GM19452 (cell line): ENCODE results near the gene IKZF5.

ENCODE experiments used
- ATAC-seq: cut with Tn5 transposase; IDR thresholded peaks from one replicate; pipeline ENCODE4 v1.9.1; 2021; ENCODE audit not compliant: unreplicated experiment

The IKZF5 gene

GRCh38 chr10:123017421-123018165 lies 9.0 kb upstream of the IKZF5 start:
- ATAC-seq: no peak

- ATAC-seq: no peak
These were observed 7.6 kb upstream of the IKZF5 start for GRCh38 chr10:123016228-123016627.

GRCh38 chr10:123014772-123015171 lies 6.2 kb upstream of the IKZF5 start:
- ATAC-seq: no peak

- no peak for ATAC-seq
These were observed 5.1 kb upstream of the IKZF5 start for GRCh38 chr10:123013456-123014419.

- no peak for ATAC-seq
These were observed 3.4 kb upstream of the IKZF5 start for GRCh38 chr10:123011987-123012386.

- peak; percentile 10 for ATAC-seq
These were observed 668 bp upstream of the IKZF5 start for GRCh38 chr10:123009105-123009820.

GRCh38 chr10:123007558-123008354 lies 839 bp downstream of the IKZF5 start:
- ATAC-seq: peak; percentile 32

- ATAC-seq: no peak
These were observed 4.3 kb downstream of the IKZF5 start for GRCh38 chr10:123004298-123004697.

- ATAC-seq: no peak
These were observed 7.2 kb downstream of the IKZF5 start for GRCh38 chr10:123001370-123001769.

- no peak for ATAC-seq
These were observed 8.4 kb downstream of the IKZF5 start for GRCh38 chr10:123000155-123000554.

- ATAC-seq: no peak
These were observed 9.2 kb downstream of the IKZF5 start for GRCh38 chr10:122999347-122999746.

- no peak for ATAC-seq
These were observed 9.7 kb downstream of the IKZF5 start for GRCh38 chr10:122998934-122999333.

- ATAC-seq: no peak
These were observed 10.2 kb downstream of the IKZF5 start for GRCh38 chr10:122998360-122998917.

GRCh38 chr10:122997864-122998263 lies 10.7 kb downstream of the IKZF5 start:
- no peak for ATAC-seq

GRCh38 chr10:122995936-122996335 lies 12.7 kb downstream of the IKZF5 start:
- no peak for ATAC-seq

GRCh38 chr10:122993797-122994336 lies 14.7 kb downstream of the IKZF5 start:
- ATAC-seq: no peak

GRCh38 chr10:122992031-122992585 lies 16.5 kb downstream of the IKZF5 start:
- ATAC-seq: no peak

- ATAC-seq: no peak
These were observed 18.3 kb downstream of the IKZF5 start for GRCh38 chr10:122990278-122990677.

- ATAC-seq: no peak
These were observed 20.1 kb downstream of the IKZF5 start for GRCh38 chr10:122988501-122988900.

GRCh38 chr10:122986335-122986734 lies 22.3 kb downstream of the IKZF5 start:
- ATAC-seq: no peak
